H1 (cell line): ENCODE data around the gene SEMA6D. TPM values are rescaled to one million over a fixed set of nuclear protein-coding genes. Genes with fewer than 3 reads are reported as not detected.

Experiments used
- CTCF ChIA-PET: fragments of 300-600 bp; sonication (Branson Sonifier 250); formaldehyde crosslinking; loops from one replicate; lab custom pipeline; 2021; ENCODE audit not compliant: partially characterized antibody; lab: Charles Lee
- POLR2A ChIA-PET: fragments of 300-600 bp; sonication (Branson Sonifier 250); formaldehyde crosslinking; loops from one replicate; lab custom pipeline; 2021; ENCODE audit warnings: inconsistent platforms; ENCODE audit not compliant: partially characterized antibody; lab: Charles Lee
- DNase-seq, 2 experiments: peaks; one replicate each; pipeline versions ENCODE4 v3.0.0 to v3.0.0-alpha.2; 2010 to 2022; ENCODE audit warnings: low spot score in 2 of 2, low read depth in 1 of 2, mixed read lengths in 1 of 2
- FAIRE-seq: peaks from 2 replicates; lab custom pipeline; 2011; peaks lifted over from hg19 to GRCh38; lab: Jason Lieb, UNC
- H2AFZ ChIP-seq: 2 replicates; pipeline ENCODE4 v1.8.1; 2012; ENCODE audit warnings: low read length, inconsistent platforms
- H2AK5ac ChIP-seq: 2 replicates; pipeline ENCODE4 v1.6.1; 2013; ENCODE audit warnings: low read depth, low read length
- H2BK120ac ChIP-seq: replicated peaks from 2 replicates; pipeline ENCODE3; 2013; ENCODE audit warnings: low read depth, low read length, inconsistent platforms
- H2BK12ac ChIP-seq: 2 replicates; pipeline ENCODE4 v1.6.1; 2013; ENCODE audit warnings: low read depth, low read length
- H2BK15ac ChIP-seq: 2 replicates; pipeline ENCODE4 v1.6.1; 2013; ENCODE audit warnings: low read length
- H2BK20ac ChIP-seq: 2 replicates; pipeline ENCODE4 v1.6.1; 2013; ENCODE audit warnings: low read length
- H2BK5ac ChIP-seq: 2 replicates; pipeline ENCODE4 v1.6.1; 2013; ENCODE audit warnings: low read depth, low read length
- H3K14ac ChIP-seq: 2 replicates; pipeline ENCODE4 v1.6.1; 2013; ENCODE audit warnings: inconsistent platforms; ENCODE audit not compliant: insufficient read length
- H3K18ac ChIP-seq: 2 replicates; pipeline ENCODE4 v1.6.1; 2013; ENCODE audit warnings: low read length; ENCODE audit errors: extremely low read depth
- H3K23ac ChIP-seq: 2 replicates; pipeline ENCODE4 v1.6.1; 2013; ENCODE audit warnings: inconsistent platforms; ENCODE audit not compliant: insufficient read length
- H3K23me2 ChIP-seq: 2 replicates; pipeline ENCODE4 v1.6.1; 2013; ENCODE audit warnings: low read depth, low read length
- H3K27ac ChIP-seq: 2 replicates; pipeline ENCODE4 v1.6.1; 2011; ENCODE audit warnings: low read depth, low read length, inconsistent platforms
- H3K27me3 ChIP-seq, 4 experiments: replicated peaks in 1 of 4; 1 replicate in 1 of 4; 2 replicates in 3 of 4; pipeline versions ENCODE4 v1.6.1 to v1.8.1; 2011 to 2013; ENCODE audit warnings: low read length in 3 of 4, mild to moderate bottlenecking in 3 of 4, inconsistent platforms in 2 of 4, mixed read lengths in 2 of 4, moderate library complexity in 1 of 4; ENCODE audit not compliant: control insufficient read depth in 3 of 4, insufficient read depth in 3 of 4; ENCODE audit errors: extremely low read depth in 1 of 4
- H3K36me3 ChIP-seq, 4 experiments: 2 replicates each; pipeline versions ENCODE4 v1.6.1 to v1.8.1; 2011 to 2013; ENCODE audit warnings: mild to moderate bottlenecking in 4 of 4, low read length in 3 of 4, moderate library complexity in 2 of 4, control low read depth in 1 of 4, inconsistent platforms in 1 of 4; ENCODE audit not compliant: insufficient read depth in 4 of 4, control insufficient read depth in 2 of 4
- H3K4ac ChIP-seq: replicated peaks from 2 replicates; pipeline ENCODE3; 2013; ENCODE audit warnings: low read length, low read depth, mixed read lengths, inconsistent platforms; ENCODE audit not compliant: insufficient read length
- H3K4me1 ChIP-seq, 4 experiments: replicated peaks in 1 of 4; 1 replicate in 1 of 4; 2 replicates in 3 of 4; pipeline versions ENCODE4 v1.6.1 to v1.8.1; 2011 to 2013; ENCODE audit warnings: low read length in 3 of 4, inconsistent platforms in 2 of 4, mixed read lengths in 1 of 4; ENCODE audit not compliant: insufficient read depth in 4 of 4, control insufficient read depth in 3 of 4
- H3K4me2 ChIP-seq, 2 experiments: 2 replicates each; pipeline versions ENCODE4 v1.6.1 to v1.8.1; 2011 to 2013; ENCODE audit warnings: low read depth in 2 of 2, low read length in 2 of 2, control low read depth in 1 of 2, inconsistent platforms in 1 of 2, mild to moderate bottlenecking in 1 of 2; ENCODE audit not compliant: insufficient read depth in 1 of 2
- H3K4me3 ChIP-seq, 4 experiments: fragments of 200-600, 300-600 bp in 1 of 4; sonication (generic), shearing (Covaris generic), sonication (Bioruptor Twin) in 1 of 4; 2 replicates each; pipeline versions ENCODE4 v1.5.1 to v1.8.1; 2011 to 2016; ENCODE audit warnings: low read length in 4 of 4, low read depth in 3 of 4, control low read depth in 2 of 4, inconsistent platforms in 2 of 4, mild to moderate bottlenecking in 2 of 4, mixed read lengths in 1 of 4, moderate library complexity in 1 of 4; ENCODE audit not compliant: insufficient read depth in 2 of 4; ENCODE audit errors: extremely low read depth in 1 of 4
- H3K56ac ChIP-seq: replicated peaks from 2 replicates; pipeline ENCODE3; 2013; ENCODE audit warnings: low read depth, mild to moderate bottlenecking, mixed read lengths, low read length, inconsistent platforms; ENCODE audit not compliant: insufficient read length
- H3K79me1 ChIP-seq: 2 replicates; pipeline ENCODE4 v1.6.1; 2013; ENCODE audit warnings: low read depth, low read length, control low read depth
- H3K79me2 ChIP-seq, 2 experiments: 2 replicates each; pipeline versions ENCODE4 v1.6.1 to v1.8.1; 2012 to 2013; ENCODE audit warnings: low read length in 2 of 2, mild to moderate bottlenecking in 2 of 2, inconsistent platforms in 1 of 2; ENCODE audit not compliant: insufficient read depth in 2 of 2, control insufficient read depth in 1 of 2
- H3K9ac ChIP-seq, 4 experiments: replicated peaks in 1 of 4; 1 replicate in 1 of 4; 2 replicates in 3 of 4; pipeline versions ENCODE4 v1.6.1 to v1.8.1; 2011 to 2013; ENCODE audit warnings: low read depth in 3 of 4, low read length in 3 of 4, control low read depth in 2 of 4, mild to moderate bottlenecking in 2 of 4, moderate library complexity in 2 of 4, inconsistent platforms in 1 of 4; ENCODE audit errors: extremely low read depth in 1 of 4
- H3K9me3 ChIP-seq, 2 experiments: 2 replicates each; pipeline versions ENCODE4 v1.6.1 to v1.8.1; 2012 to 2013; ENCODE audit warnings: mild to moderate bottlenecking in 2 of 2, moderate library complexity in 2 of 2, control low read depth in 1 of 2, inconsistent platforms in 1 of 2, low read depth in 1 of 2, low read length in 1 of 2, mixed read lengths in 1 of 2; ENCODE audit not compliant: insufficient read depth in 2 of 2
- H4K20me1 ChIP-seq, 2 experiments: replicated peaks in 1 of 2; 2 replicates each; pipeline versions ENCODE3 to v1.8.1; 2011 to 2013; ENCODE audit warnings: inconsistent platforms in 2 of 2, low read length in 2 of 2, mild to moderate bottlenecking in 1 of 2; ENCODE audit not compliant: insufficient read depth in 2 of 2, control insufficient read depth in 1 of 2
- H4K5ac ChIP-seq: 2 replicates; pipeline ENCODE4 v1.6.1; 2013; ENCODE audit warnings: low read length, low read depth, mixed read lengths, inconsistent platforms; ENCODE audit not compliant: insufficient read length
- H4K8ac ChIP-seq: 2 replicates; pipeline ENCODE4 v1.8.0; 2013; ENCODE audit warnings: mild to moderate bottlenecking, moderate library complexity, low read length, inconsistent platforms; ENCODE audit not compliant: insufficient read depth; ENCODE audit errors: extremely low read depth
- H4K91ac ChIP-seq: replicated peaks from 2 replicates; pipeline ENCODE3; 2013; ENCODE audit warnings: low read length, mixed read lengths, inconsistent platforms; ENCODE audit not compliant: insufficient read length
- ATF2 ChIP-seq: IDR thresholded peaks from 2 replicates; pipeline ENCODE4 v1.6.1; 2012; ENCODE audit warnings: low read length, inconsistent platforms
- CBX8 ChIP-seq: fragments of 300-800, 300-1000 bp; sonication (generic); IDR thresholded peaks from 2 replicates; pipeline ENCODE4 v1.7.1; 2016; ENCODE audit warnings: low read depth, low read length, borderline replicate concordance
- CHD1 ChIP-seq: IDR thresholded peaks from 2 replicates; pipeline ENCODE4 v1.6.1; 2012; ENCODE audit warnings: low read depth, low read length, improper control_type of control experiment
- EGR1 ChIP-seq: IDR thresholded peaks from 2 replicates; pipeline ENCODE4 v1.6.1; 2011; ENCODE audit warnings: low read depth, low read length, borderline replicate concordance
- EP300 ChIP-seq, 2 experiments: IDR thresholded peaks; 1 replicate in 1 of 2; 2 replicates in 1 of 2; pipeline ENCODE4 v1.6.1; 2011 to 2012; ENCODE audit warnings: low read depth in 2 of 2, low read length in 2 of 2, mild to moderate bottlenecking in 2 of 2, borderline replicate concordance in 1 of 2, inconsistent platforms in 1 of 2, moderate library complexity in 1 of 2
- GTF2F1 ChIP-seq: IDR thresholded peaks from 2 replicates; pipeline ENCODE4 v1.6.1; 2012; ENCODE audit warnings: low read depth, low read length, improper control_type of control experiment, borderline replicate concordance
- JUND ChIP-seq: IDR thresholded peaks from 2 replicates; pipeline ENCODE4 v1.6.1; 2011; ENCODE audit warnings: mild to moderate bottlenecking, improper control_type of control experiment, low read length
- POLR2A ChIP-seq, 2 experiments: IDR thresholded peaks; 1 replicate in 1 of 2; 2 replicates in 1 of 2; pipeline ENCODE4 v1.6.1; 2011; ENCODE audit warnings: low read depth in 2 of 2, low read length in 2 of 2, mild to moderate bottlenecking in 2 of 2; ENCODE audit errors: control extremely low read depth in 1 of 2
- SIX5 ChIP-seq: IDR thresholded peaks from 2 replicates; pipeline ENCODE4 v1.6.1; 2011; ENCODE audit warnings: mild to moderate bottlenecking, low read depth, low read length
- TAF1 ChIP-seq: IDR thresholded peaks from 2 replicates; pipeline ENCODE4 v1.6.1; 2011; ENCODE audit warnings: mild to moderate bottlenecking, low read depth, low read length
- USF2 ChIP-seq: IDR thresholded peaks from 2 replicates; pipeline ENCODE4 v1.6.1; 2011; ENCODE audit warnings: low read length, improper control_type of control experiment
- WGBS, 2 experiments: shearing (Covaris generic) in 1 of 2; methylation state at CpG; one replicate each; pipeline versions ENCODE4 v1.1.6 to v1.1.7; 2013 to 2015; ENCODE audit warnings: low lambda C conversion rate in 2 of 2, mixed read lengths in 2 of 2, inconsistent platforms in 1 of 2, low coverage in 1 of 2, missing lambda C conversion rate in 1 of 2; ENCODE audit not compliant: insufficient replicate concordance in 2 of 2, insufficient coverage in 1 of 2, insufficient read length in 1 of 2; ENCODE audit errors: extremely low coverage in 1 of 2, missing lambda C conversion rate in 1 of 2; 5-methylcytosine and 5-hydroxymethylcytosine counted together
- polyA plus RNA-seq, 7 experiments: library from polyadenylated mRNA; depleted of rRNA in 3 of 7; stranded (reverse) in 5 of 7; unstranded in 2 of 7; fragments of >200 nt in 5 of 7; fragments of 200-250 nt in 2 of 7; gene quantifications; 1 replicate in 5 of 7; 2 replicates in 1 of 7; 4 replicates in 1 of 7; pipeline versions ENCODE4 v1.2.1 to v1.2.3, GENCODE V29; 2011 to 2013; ENCODE audit warnings: missing spikeins in 2 of 7, mixed read lengths in 2 of 7
- total RNA-seq: library from RNA; stranded (reverse); fragmentation: NEBNext Ultra II Directional; extraction: Animal tissue kit (Norgen Biotek cat#: 25700); gene quantifications from 2 replicates; pipeline ENCODE4 v1.2.1, GENCODE V29; 2021

SEMA6D gene
- total and polyA plus RNA-seq, 2 of the 8 experiments (the other 6 are each of a cell fraction or from before 2014, with no cell fraction given), result 2.2 to 3.8 TPM

- Histone ChIP-seq H4K20me1 (no peaks in the 10 kb centered on the region), H3K79me2 (no peaks in the 10 kb centered on the region), H3K79me1 (no peaks in the 10 kb centered on the region), H3K4me1 (peaks cover 0 to 5% (median 0%) of the 10 kb centered on the region in 4 experiments; a peak in 2 of 7 replicates), H3K27ac (no peak overlapping the region), H2BK15ac (no peak overlapping the region), H3K4ac (no peak overlapping the region), H2BK20ac (no peak overlapping the region), H3K9ac (no peak overlapping the region), H3K36me3 (no peaks in the 10 kb centered on the region), H2AFZ (no peak overlapping the region), H3K9me3 (peaks cover 6 to 7% of the 10 kb centered on the region in 2 experiments; a peak in 2 of 4 replicates), H3K23ac (no peak overlapping the region), H3K18ac (no peak overlapping the region), H3K23me2 (no peaks in the 10 kb centered on the region), H2BK5ac (no peak overlapping the region), H2AK5ac (no peak overlapping the region), H3K4me2 (no peak overlapping the region), H3K56ac (no peak overlapping the region), H4K5ac (no peak overlapping the region), H2BK120ac (no peak overlapping the region), H4K91ac (no peak overlapping the region), H3K4me3 (no peak overlapping the region), H4K8ac (no peak overlapping the region), H3K14ac (no peak overlapping the region), H3K27me3 (no peaks in the 10 kb centered on the region), H2BK12ac (no peak overlapping the region; the same call in 1 of the 2 replicates)
- ChIA-PET POLR2A (no interaction called here), CTCF (interaction anchor here (0.8 kb wide), 2 partner anchors 11 to 133 kb away, joined by 3 to 7 read pairs; no protein-coding TSS in a partner anchor)
- DNase-seq (no peak), FAIRE-seq (no peak)
- 86% methylated on average over 8 of the region's 8 CpGs; no CpG with 5 or more reads in 1 of the 2 experiments for WGBS, 2 experiments
- TF ChIP-seq TAF1 (no peak), SIX5 (no peak), GTF2F1 (no peak), EP300 (IDR thresholded peaks at IDR 0.05; ENCODE audit: borderline replicate concordance in 1 of 2, low read depth in 2 of 2, low read length in 2 of 2) (no peak), CHD1 (no peak), USF2 (no peak), CBX8 (no peak), EGR1 (no peak), POLR2A (IDR thresholded peaks at IDR 0.05; ENCODE audit: control extremely low read depth in 1 of 2, low read depth in 2 of 2, low read length in 2 of 2) (no peak), ATF2 (no peak), JUND (no peak)
These were observed 42.6 kb upstream of the SEMA6D start for GRCh38 chr15:47674586-47675232.
